ENCODE measurements around the gene CFAP100. TPM values are rescaled to one million over a fixed set of nuclear protein-coding genes. Genes with fewer than 3 reads are reported as not detected.

CFAP100 gene
- total RNA-seq, 1 experiment from 2014 or later: not detected

DNA sequence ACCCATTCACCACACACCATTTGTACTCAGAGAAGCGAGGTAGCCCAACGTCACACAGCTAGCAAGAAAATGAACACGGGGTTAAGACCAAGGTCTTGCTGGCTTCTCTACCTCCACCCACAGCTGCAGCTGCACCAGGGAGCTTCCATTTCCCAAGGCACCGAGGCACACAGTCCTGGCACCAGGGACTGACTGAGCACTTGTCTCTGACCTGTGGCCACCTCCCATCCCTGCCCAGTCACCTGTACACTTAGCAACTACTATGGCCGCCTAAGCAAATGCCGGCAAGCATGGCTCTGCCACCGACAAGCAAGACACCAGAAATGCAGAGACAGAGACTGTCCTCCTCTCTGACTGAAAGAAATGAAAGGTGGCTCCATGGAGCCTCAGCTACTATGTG, 65.7 kb downstream of the CFAP100 start:
- DNase-seq (ENCODE audit: low read depth, low spot score): no peak
- in situ Hi-C loops (cut with HindIII; ENCODE audit: low pct_unique_long_range_greater_than_20kb, low sequenced_read_pairs): no loop called here

DNA sequence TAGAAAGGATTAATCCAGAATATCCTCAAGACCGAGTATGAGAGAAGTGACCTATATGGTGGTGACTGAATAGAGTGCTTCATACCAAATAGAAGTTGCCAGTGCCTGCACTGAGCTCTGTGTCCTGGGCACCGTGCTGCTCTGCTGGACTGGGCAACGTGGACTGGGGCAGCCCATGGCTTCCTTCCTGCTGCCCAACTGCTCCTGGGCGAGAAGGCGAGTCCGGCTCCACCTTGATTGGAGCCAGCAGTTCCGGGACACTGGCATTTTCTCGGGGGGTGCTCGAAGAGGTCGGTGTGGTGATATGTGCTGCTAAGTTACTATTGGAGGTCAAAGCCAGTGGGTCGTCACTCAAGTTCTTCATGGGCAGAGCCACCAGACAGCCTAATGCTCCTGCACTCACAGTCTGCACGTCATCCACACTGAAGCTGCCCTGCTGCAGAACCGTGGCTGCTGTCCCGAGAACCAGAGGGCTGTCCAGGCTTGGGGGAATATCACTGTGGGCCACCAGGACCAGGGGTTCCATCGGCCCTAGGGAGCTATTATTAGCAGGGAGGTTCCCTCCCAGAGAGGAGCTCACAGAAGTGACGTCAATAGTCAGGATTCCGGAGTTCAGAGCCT, 66.9 kb downstream of the CFAP100 start:
- no peak for DNase-seq (ENCODE audit: low read depth, low spot score)
- in situ Hi-C loops (cut with HindIII; ENCODE audit: low pct_unique_long_range_greater_than_20kb, low sequenced_read_pairs): no loop called here

DNA sequence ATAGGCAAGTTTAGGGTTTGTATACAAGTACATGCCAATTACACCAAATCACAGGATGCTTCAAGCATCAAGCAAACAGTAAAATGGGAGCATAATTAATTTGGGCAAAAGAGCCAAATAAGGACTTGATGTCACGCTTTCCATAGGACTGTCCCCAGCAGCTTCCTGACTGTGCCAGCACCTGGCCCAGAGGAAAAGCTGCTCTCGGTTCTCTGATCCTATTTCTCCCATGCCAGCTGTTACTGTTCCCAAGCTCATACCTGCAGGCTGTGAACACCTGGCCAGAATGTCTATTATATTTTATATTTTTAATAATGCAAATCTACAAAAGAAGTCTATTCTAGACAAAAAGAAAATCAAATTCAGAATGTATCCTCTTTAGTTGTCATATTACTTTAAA, 68.8 kb downstream of the CFAP100 start:
- no peak for DNase-seq (ENCODE audit: low read depth, low spot score)
- in situ Hi-C loops (cut with HindIII; ENCODE audit: low pct_unique_long_range_greater_than_20kb, low sequenced_read_pairs): no loop called here

DNA sequence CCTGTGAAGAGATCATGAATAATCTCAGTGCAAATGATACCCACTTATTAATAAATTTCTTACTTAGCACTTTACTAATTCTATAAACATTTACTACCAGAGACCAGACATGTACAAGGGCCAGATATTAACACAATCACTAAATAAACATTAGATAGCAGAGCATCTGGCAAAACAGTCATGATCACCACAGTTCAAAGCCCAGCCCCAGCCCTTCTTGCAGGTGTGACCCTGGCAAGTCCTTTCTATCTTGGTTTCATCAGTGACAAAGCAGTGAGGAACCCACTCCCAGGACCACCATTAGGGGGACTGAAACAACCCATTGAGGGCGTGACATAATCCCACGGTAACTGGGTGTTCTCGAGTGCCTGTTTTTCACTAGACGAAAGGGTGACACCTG, 69.4 kb downstream of the CFAP100 start:
- no peak for DNase-seq (ENCODE audit: low read depth, low spot score)
- in situ Hi-C loops (cut with HindIII; ENCODE audit: low pct_unique_long_range_greater_than_20kb, low sequenced_read_pairs): no loop called here

DNA sequence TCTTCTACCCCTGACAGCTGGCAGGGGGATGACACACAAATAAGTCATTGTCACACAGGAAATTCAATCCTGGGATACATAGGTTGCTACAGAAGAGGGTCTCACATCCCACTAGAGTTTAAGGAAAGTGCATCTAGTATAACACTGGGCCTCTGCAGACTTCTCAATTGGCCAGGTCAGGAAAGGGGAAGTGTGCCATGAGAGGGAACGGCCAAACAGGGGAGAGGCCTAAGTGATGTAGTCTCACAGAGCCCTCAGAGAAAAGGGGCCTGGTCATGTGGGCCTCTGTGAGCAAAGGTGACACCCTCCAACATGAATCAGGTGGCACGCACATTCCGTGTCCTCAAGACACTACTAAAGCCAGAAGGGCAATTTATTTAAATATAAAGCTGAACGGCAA, 69.8 kb downstream of the CFAP100 start:
- DNase-seq (ENCODE audit: low read depth, low spot score): no peak
- in situ Hi-C loops (cut with HindIII; ENCODE audit: low pct_unique_long_range_greater_than_20kb, low sequenced_read_pairs): no loop called here

DNA sequence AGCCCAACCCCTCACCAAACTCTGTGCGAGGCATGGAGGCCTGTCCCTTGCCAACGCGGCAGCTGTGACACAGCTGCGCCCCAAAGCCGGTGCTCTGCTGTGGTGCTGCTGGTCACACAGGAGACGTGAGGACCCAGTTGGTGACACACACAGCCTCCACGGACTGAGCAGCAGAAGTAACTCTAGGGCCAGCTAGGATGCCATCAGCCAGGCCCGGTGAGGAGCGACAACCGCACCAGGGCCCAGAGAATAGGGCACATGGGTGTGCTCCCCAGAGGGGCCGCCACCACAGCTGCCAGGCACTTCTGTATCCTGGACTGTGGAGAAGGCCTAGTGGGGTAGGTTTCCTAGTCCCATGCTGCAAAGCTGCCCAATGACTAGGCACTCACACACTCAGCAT, 70.3 kb downstream of the CFAP100 start:
- DNase-seq (ENCODE audit: low read depth, low spot score): no peak
- in situ Hi-C loops (cut with HindIII; ENCODE audit: low pct_unique_long_range_greater_than_20kb, low sequenced_read_pairs): no loop called here

DNA sequence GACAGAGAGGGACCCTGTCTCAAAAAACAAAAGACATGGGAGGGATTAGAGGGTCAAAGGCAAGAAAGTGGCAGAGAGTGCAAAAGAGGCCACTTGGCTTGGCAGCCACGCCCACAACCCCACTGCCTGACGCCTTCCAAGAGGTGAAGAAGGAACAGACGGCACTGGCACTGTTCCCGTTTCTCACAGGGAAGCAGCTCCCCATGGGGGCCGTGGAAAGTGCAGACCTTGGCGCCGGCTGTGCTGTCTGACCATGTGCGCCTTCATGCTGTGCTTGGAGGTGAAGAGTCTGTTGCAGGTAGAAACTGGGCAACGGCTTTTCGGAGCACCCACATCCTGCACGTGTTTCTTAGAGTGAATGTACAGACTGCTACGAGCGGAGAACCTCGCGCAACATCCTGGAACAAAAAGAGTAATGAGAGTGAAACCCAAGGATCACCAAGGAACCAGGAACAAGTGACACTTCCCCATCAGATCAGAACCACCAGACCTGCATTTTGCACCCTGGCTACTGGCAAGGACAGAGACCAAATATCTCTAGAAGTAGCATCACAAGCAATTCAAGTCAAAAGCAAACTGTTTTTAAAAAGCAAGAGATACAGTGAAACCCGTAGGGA, 71.3 kb downstream of the CFAP100 start:
- in situ Hi-C loops (cut with HindIII; ENCODE audit: low pct_unique_long_range_greater_than_20kb, low sequenced_read_pairs): no loop called here
- DNase-seq (ENCODE audit: low read depth, low spot score): no peak

DNA sequence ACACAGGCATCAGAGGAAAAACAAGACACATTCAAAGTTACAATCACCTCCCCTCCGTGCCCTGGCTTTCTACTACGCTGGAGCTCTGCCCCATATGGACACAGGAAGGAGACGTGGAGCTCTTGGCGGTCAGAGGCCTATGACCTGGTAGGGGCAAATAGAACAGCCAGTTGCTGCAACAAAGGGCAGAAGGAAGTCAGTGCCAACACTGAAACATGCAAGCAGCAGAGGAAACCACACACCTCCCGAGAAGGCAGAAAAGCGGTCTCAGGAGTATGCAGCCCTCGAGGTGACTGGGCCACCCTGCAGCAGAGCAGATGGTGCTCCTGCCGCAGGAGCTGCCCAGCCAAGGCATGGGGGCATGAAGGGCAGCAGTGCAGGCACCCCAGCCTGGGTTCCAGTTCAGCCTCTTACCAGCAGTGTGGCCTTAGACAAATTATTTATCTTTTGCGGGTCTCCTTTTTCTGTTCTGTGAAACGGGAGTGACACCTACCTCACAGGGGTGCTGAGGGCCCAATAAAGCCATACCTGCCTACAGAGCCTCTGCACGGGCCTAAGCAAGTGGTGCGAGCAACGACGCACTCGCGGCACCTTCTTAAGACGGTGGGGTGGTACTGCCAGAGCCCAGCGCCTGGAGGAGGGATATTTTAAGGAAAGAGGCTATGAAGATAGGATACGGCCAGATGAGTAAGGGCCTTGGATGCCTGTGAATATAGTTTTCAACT, 72.3 kb downstream of the CFAP100 start:
- no peak for DNase-seq (ENCODE audit: low read depth, low spot score)
- in situ Hi-C loops (cut with HindIII; ENCODE audit: low pct_unique_long_range_greater_than_20kb, low sequenced_read_pairs): no loop called here

DNA sequence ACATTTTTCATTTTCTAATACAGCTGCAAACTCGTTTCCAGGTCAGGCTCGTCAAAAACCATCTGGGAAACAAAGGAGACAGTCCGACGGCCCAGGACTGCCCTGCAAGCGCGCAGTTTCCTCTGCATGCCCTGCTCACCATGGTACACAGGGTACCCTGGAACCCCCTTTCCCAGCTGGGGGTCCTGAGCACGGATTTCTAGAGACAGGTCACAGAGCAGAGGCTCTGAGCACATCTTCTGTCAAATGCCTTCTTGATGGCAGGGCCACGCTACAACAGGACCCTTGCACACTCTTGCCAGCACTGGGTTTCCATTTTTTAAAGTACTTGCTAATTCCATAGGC, 72.9 kb downstream of the CFAP100 start:
- in situ Hi-C loops (cut with HindIII; ENCODE audit: low pct_unique_long_range_greater_than_20kb, low sequenced_read_pairs): no loop called here
- DNase-seq (ENCODE audit: low read depth, low spot score): no peak

DNA sequence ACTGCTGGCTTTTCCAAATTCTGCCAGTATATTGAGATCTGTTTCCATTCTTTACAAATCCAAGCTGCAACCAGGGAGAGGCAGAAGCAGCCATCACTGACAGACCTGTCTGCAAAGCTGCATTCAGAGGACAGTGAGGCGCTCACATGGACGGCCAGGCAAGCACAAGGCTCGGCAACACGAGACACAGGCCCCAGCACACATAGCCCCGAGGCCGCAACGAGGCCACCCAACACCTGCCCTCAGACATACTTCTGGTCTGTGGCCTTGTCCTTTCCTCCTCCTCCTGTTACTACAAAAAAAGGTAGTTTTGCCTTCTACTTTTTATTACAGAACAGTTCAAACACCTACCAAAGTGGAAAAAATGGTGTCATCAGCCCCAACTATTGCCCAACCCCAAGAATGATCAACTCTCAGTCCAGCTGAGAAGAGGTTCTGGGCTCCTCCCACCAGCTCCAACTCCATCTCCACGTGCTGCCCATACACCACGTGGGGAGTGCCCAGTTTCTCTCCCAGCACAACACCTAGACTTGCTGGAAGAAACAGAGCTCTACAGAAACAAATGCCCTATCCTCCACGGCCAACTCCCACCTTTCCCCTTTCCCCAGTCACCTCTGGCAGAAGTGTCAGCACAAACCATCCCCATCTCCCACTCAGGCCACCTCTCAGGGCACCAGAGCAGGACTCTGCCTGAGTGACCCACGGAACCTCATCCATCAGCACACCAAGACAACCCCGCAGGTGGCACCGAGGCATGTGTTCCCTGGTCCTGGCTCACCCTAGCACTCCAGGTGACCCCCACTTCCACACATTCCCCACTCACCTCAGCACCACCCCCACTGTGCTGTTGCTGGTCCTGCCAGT, 73.6 kb downstream of the CFAP100 start:
- no peak for DNase-seq (ENCODE audit: low read depth, low spot score)
- in situ Hi-C loops (cut with HindIII; ENCODE audit: low pct_unique_long_range_greater_than_20kb, low sequenced_read_pairs): no loop called here

DNA sequence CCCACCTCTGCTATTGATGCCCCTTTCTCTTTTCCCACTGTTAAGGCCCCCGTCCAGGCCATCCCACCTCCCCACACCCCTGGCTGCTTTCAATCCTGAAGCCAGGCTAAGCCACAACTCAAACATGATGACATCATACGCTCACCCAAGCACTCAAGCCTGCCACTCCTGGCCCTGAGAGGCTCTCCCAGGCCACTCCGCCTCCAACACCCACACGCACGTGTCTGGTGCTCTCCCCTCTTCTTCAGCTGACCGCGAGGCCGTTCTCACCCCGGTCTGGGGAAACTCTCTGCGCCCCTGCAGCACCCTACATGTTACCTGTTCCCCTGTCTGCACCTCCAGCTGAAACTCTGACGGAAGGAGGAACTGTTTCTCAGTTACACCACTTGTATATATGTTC, 74.8 kb downstream of the CFAP100 start:
- DNase-seq (ENCODE audit: low read depth, low spot score): no peak
- in situ Hi-C loops (cut with HindIII; ENCODE audit: low pct_unique_long_range_greater_than_20kb, low sequenced_read_pairs): no loop called here

DNA sequence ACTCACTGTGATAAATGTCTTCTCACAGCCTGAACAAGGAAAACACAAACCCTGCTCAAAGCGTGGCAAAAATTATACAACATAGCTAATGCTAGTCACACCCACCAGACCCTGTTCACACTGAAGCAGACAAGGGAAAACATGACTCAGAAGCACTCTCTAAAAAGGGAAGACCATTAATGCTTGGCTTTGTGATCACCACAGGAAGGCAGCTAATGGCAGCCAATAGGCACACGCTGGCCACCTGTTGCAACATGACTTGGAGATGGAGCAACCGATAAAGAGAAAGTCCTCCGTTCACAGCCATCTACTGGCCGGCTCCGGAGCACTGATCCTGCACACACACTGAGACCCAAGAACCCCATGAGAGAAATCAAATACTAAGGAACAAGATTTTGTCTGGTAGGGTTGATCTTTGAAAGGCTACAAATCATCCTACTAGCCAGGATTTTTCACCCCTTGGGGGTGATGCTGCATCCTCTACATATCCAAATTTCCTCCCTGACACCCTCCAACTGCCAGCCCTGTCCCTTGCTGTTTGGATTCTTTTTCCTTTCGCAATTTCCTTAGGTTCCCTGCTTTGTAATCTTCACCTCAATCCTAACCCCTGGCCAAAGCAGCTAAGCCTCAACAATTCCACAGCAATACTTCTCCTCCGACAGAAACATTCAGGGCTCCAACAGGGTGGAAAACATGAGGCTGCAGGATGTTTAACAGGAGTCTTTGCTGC, 77.7 kb downstream of the CFAP100 start:
- DNase-seq (ENCODE audit: low read depth, low spot score): peak; percentile 58
- in situ Hi-C loops (cut with HindIII; ENCODE audit: low pct_unique_long_range_greater_than_20kb, low sequenced_read_pairs): no loop called here

DNA sequence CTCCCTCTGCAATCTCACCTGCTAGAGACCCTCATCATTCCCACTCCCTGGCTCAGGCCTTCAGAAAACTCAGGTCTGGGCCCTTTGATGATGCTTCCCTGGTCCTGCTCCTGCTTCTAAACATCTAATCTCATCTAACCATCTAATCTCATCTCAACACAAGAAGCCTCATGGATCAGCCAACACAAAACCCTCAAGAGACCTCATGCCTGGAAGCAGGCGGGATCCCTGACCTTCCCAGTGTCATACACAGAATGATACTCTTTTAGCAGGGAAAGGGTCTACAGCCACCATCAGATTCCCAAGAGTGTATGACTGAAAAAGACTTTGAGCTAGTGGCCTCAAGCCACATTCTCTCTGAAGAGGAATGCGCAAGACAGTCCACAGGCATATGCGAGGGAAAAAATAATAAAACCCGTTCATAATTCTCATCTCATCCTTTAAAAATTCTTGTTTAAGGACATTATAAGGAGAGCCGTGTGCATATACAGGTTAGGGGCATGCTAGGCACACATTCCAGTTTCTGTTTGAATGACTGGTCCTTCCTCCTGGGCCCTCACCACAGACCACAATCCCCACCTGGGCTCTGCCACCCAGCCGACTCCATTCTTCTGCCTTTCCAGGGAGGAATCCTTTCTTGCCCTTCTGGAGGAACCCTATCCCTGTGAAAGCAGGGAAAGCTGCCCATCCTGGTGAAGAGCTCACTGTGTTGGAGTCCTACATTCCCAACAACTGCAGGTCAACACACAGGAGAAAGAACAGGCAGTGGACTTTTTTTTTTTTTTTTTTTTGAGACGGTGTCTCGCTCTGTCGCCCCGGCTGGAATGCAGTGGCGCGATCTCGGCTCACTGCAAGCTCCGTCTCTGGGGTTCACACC, 78.8 kb downstream of the CFAP100 start:
- no peak for DNase-seq (ENCODE audit: low read depth, low spot score)
- in situ Hi-C loops (cut with HindIII; ENCODE audit: low pct_unique_long_range_greater_than_20kb, low sequenced_read_pairs): no loop called here

DNA sequence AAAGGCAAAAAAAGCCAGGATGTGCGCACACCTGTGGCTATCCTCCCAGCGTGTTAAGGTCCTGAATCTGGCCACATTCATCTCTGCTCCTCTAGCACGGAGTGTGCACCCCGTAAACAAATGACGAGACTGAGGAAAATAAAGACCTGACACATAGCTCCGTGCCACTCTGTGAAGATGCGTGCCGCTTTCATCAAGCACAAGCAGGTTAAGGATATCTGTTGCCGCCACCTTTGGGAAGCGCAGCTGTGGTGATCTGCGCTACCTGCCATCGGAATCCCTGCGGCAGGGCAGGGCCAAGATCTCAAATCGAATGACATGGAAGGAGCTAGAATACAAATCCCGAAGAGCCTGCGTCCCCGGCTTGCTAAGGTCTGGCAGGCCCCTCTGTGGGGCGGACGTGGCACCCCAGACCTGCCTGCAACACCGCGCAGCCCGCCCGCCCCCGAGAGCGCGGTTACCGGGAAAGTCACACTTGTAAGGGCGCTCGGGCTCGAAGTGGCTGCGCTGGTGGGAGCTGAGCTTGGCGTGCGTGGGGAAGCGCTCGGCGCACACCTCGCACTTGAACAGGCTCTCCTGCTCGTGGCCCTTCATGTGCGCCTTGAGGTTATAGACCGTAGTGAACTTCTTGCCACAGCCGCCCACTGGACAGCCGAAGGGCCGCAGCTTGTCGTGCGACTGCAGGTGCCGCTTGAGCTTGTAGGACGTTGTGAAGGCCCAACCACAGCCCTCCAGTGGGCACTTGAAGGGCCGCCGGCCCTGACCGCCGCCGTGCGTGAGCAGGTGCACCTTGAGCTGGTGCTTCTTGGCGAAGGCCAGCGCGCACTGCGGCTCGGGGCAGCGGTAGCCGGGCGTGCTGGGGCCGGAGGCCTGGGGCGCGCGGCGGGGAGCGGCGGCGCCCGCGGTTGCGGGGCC, 80.0 kb downstream of the CFAP100 start:
- DNase-seq (ENCODE audit: low read depth, low spot score): peak; percentile 21
- in situ Hi-C loops (cut with HindIII; ENCODE audit: low pct_unique_long_range_greater_than_20kb, low sequenced_read_pairs): no loop called here

DNA sequence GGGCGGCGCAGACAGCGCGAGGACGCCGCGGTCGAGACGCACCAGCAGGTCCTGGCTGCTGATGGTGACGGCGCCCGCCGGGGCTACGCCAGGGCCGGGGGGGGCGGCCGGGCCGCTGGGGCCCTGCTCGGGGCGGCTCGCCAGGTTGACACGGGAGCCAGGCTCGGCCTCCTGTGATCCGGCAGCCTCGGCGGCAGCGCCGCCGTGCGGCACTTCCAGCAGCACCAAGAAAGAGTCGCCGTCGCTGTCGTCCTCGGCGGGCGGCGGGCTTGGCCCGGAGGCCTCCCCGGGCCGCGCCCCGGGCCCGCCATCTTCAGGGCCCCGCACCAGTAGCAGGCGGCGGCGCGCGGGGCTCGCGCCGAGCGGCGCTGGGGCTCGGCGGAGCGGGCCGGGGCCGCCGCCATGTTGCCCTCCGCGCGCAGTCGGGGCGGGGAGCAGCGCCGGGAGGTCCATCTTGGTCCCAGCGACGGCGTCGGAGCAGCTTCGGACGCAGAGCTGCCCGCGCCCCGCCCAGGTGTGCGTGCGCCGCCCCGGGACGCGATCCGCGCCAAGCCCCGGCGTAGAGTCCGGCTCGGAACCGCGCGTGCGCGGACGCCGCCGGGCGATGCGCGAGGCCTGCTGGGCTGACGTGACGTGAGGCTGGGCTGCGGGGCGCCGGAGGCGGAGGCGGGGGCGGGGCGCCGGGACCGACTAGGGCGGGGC, 80.9 kb downstream of the CFAP100 start, which contains the start of gene ZXDC:
TSS of gene ZXDC (minus strand) at position 479 of the 702 bp plus-strand sequence. CDS start at position 453, 26 bp downstream.
- DNase-seq (ENCODE audit: low read depth, low spot score): peak; percentile 92
- in situ Hi-C loops (cut with HindIII; ENCODE audit: low pct_unique_long_range_greater_than_20kb, low sequenced_read_pairs): no loop called here

All from SK-MEL-5 (cell line).